SU-DHL-6 (cell line): Measurements from ENCODE around the gene RANBP1.

ENCODE experiments used
- H2AFZ ChIP-seq: fragments of 200-600 bp; sonication (generic); 2 replicates; pipeline ENCODE4 v1.6.1; 2014; ENCODE audit warnings: low read depth, mild to moderate bottlenecking, moderate library complexity, mixed read lengths, antibody characterized with exemption, low read length; ENCODE audit not compliant: severe bottlenecking
- H3F3A ChIP-seq: fragments of 200-600 bp; shearing (Covaris generic); 2 replicates; pipeline ENCODE4 v1.6.0; 2016; ENCODE audit warnings: antibody characterized with exemption, mild to moderate bottlenecking; ENCODE audit not compliant: insufficient read depth
- H3K27ac ChIP-seq: fragments of 200-600 bp; sonication (generic); 2 replicates; pipeline ENCODE4 v1.5.1; 2016; ENCODE audit warnings: low read depth, mild to moderate bottlenecking, low read length, moderate library complexity, mixed read lengths
- H3K27me3 ChIP-seq: fragments of 200-600 bp; sonication (generic), shearing (Covaris generic); 2 replicates; pipeline ENCODE4 v1.6.0; 2014; ENCODE audit warnings: mild to moderate bottlenecking, low read length
- H3K36me3 ChIP-seq: fragments of 200-600 bp; sonication (generic); 2 replicates; pipeline ENCODE4 v1.6.1; 2014; ENCODE audit warnings: mild to moderate bottlenecking, low read length, mixed read lengths
- H3K4me2 ChIP-seq: fragments of 300-600, 200-600 bp; shearing (Covaris generic), sonication (generic); 2 replicates; pipeline ENCODE4 v1.6.0; 2014; ENCODE audit warnings: low read length, low read depth, mild to moderate bottlenecking; ENCODE audit not compliant: poor library complexity, severe bottlenecking
- H3K4me3 ChIP-seq: fragments of 200-600 bp; sonication (generic); 2 replicates; pipeline ENCODE4 v1.5.1; 2014; ENCODE audit warnings: antibody characterized with exemption, low read length, mild to moderate bottlenecking, mixed read lengths; ENCODE audit not compliant: insufficient read depth, poor library complexity, severe bottlenecking
- H3K79me2 ChIP-seq: fragments of 200-600 bp; sonication (generic); 2 replicates; pipeline ENCODE4 v1.6.1; 2014; ENCODE audit warnings: mild to moderate bottlenecking, low read length, moderate library complexity; ENCODE audit not compliant: insufficient read depth
- H3K9ac ChIP-seq: fragments of 200-600 bp; sonication (generic); 2 replicates; pipeline ENCODE4 v1.7.0; 2014; ENCODE audit warnings: mild to moderate bottlenecking, low read length
- H3K9me2 ChIP-seq: fragments of 200-600 bp; sonication (generic); replicated peaks from 2 replicates; pipeline ENCODE4 v1.6.1; 2014; ENCODE audit warnings: low read length; ENCODE audit not compliant: insufficient read depth
- H3K9me3 ChIP-seq: fragments of 200-600 bp; sonication (generic); 2 replicates; pipeline ENCODE4 v1.6.1; 2014; ENCODE audit warnings: low read length, mixed read lengths; ENCODE audit not compliant: insufficient read depth
- H4K20me1 ChIP-seq: fragments of 200-600 bp; sonication (generic); 2 replicates; pipeline ENCODE4 v1.6.1; 2014; ENCODE audit warnings: low read depth, mild to moderate bottlenecking, antibody characterized with exemption, low read length, moderate library complexity, mixed read lengths
- EZH2phosphoT487 ChIP-seq: fragments of 200-600 bp; sonication (generic), shearing (Covaris generic); conservative IDR thresholded peaks from 2 replicates; pipeline ENCODE4 v1.6.1; 2018; ENCODE audit warnings: mild to moderate bottlenecking, antibody characterized with exemption, low read length, moderate library complexity, mixed read lengths
- TF ChIP-seq, protein P1 (sequence below): fragments of 200-600 bp; sonication (generic); IDR thresholded peaks from one replicate; pipeline ENCODE4 v1.5.1; 2017; ENCODE audit warnings: antibody characterized with exemption, mild to moderate bottlenecking, low read length, moderate library complexity; ENCODE audit not compliant: insufficient read depth, poor library complexity, severe bottlenecking

Gene RANBP1

DNA sequence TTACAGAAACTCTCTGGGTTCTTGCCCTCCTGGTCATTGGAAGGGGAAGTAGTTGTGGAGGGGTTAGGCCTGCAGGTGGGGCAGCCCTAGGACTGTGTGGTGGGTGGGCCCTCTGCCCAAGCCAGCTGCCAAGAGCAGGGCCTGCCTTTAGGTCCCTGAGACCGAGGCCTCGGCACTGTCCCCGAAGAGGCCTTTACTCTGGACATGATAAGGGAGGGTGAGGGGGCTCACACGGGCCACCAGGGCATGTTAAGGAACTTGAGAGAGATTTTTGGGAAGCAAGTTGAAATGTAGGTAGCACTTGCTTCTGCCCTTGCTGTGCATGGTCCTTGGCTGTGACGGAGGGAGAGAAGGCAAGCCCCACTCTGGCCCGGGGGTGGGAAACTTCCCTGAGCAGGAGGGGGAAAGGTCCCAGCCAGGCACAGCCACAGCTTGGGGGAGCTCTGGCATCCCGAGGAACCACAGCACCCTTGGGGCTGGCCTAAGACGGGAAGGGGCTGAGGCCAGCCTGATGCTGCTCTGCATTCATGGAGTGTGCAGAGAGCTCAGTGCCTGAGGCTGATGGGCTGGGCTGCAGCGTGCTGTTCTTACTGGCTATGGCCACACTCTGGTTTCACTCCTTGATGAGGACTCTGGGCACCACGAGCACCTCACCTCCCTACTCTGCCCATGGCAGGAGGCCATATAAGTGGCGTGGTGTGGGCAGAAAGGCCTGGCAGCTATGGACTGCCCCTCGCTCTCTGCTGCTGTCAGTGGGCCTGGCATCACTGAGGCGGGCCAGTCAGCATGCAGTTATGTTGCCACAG, 7.8 kb upstream of the RANBP1 start:
- Histone ChIP-seq H3K27ac (no peak overlapping the region), H4K20me1 (no peaks in the 10 kb centered on the region)
- TF ChIP-seq EZH2phosphoT487 = no peak

DNA sequence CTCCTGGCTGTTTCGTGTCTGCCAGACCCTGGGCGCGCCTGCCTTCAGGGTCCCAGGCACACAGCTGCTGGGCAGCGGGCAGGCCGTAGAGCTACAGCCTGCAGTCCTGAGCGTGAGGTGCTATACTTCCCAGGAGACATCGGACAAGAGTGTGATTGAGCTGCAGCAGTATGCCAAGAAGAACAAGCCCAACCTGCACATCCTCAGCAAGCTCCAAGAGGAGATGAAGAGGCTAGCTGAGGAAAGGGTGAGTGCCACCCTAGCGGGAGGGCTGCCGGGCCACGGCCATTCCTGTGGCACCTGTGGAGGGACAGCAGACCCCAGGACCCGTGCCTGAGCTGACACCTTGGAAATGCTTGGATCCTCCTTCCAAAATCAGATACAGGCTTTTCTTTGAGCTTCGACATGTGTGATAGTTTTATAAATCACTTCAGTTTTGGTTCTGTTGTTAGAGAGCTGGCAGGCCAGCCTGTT, 7.1 kb upstream of the RANBP1 start:
- Histone ChIP-seq H3F3A (peaks cover 15% of the 10 kb centered on the region), H3K36me3 (no peaks in the 10 kb centered on the region), H3K4me3 (no peak overlapping the region), H3K4me2 (no peak overlapping the region), H3K9me2 (no peaks in the 10 kb centered on the region), H3K27ac (no peak overlapping the region), H3K27me3 (no peaks in the 10 kb centered on the region), H3K79me2 (no peaks in the 10 kb centered on the region), H2AFZ (no peak overlapping the region), H3K9me3 (no peaks in the 10 kb centered on the region), H4K20me1 (no peaks in the 10 kb centered on the region), H3K9ac (no peak overlapping the region)
- TF ChIP-seq, protein P1, sequence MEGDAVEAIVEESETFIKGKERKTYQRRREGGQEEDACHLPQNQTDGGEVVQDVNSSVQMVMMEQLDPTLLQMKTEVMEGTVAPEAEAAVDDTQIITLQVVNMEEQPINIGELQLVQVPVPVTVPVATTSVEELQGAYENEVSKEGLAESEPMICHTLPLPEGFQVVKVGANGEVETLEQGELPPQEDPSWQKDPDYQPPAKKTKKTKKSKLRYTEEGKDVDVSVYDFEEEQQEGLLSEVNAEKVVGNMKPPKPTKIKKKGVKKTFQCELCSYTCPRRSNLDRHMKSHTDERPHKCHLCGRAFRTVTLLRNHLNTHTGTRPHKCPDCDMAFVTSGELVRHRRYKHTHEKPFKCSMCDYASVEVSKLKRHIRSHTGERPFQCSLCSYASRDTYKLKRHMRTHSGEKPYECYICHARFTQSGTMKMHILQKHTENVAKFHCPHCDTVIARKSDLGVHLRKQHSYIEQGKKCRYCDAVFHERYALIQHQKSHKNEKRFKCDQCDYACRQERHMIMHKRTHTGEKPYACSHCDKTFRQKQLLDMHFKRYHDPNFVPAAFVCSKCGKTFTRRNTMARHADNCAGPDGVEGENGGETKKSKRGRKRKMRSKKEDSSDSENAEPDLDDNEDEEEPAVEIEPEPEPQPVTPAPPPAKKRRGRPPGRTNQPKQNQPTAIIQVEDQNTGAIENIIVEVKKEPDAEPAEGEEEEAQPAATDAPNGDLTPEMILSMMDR = no peak
- TF ChIP-seq EZH2phosphoT487 = no peak

More for the DNA sequence above, 7.8 kb upstream of the RANBP1 start:
- Histone ChIP-seq H3K9me3 (no peaks in the 10 kb centered on the region), H2AFZ (no peak overlapping the region), H3F3A (peaks cover 15% of the 10 kb centered on the region), H3K4me3 (no peak overlapping the region), H3K9me2 (no peaks in the 10 kb centered on the region), H3K27me3 (no peaks in the 10 kb centered on the region), H3K79me2 (no peaks in the 10 kb centered on the region), H3K9ac (no peak overlapping the region), H3K4me2 (no peak overlapping the region), H3K36me3 (no peaks in the 10 kb centered on the region)

DNA sequence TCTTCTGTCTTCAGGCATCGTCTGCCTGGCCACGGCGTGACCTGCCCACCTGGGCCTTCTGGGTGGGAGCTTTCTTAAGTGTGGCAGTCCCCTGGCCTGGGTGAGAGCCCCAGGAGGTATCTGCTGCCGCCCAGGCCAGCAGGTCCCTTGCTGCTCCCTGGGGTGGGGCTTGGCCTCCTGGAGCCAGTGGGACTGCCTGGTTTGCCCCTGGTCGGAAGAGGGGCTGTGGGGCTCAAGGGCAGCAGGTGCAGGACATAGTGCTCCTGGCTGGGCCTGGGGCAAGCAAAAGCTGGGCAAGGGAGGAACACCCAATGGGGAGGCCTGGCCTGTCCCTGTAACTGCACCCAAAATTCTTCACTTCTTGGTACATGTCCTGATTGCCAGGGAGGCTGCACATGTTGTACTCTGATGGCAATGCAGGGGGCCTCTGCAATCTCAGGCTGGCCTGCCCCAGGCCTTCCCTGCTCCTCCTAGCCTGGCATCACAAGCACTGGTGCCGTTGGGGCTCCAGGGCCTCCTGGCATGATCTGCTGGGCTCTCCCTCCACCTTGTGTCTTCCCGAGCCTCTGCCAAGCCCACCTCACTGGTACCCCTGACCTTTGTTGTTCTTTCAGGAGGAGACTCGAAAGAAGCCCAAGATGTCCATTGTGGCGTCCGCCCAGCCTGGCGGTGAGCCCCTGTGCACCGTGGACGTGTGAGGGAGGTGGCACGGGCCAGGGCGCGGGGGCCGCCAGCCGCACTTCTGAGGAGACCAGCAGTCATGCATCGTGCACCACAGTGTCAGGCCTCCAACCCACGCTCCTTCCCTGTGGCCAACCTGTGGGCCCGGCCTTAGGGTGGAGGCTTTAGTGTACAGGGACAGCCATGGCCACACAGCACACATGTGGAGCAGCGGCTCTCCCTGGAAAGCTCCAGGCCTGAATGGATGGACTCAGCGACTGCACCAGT, 6.2 kb upstream of the RANBP1 start:
- H4K20me1 ChIP-seq = no peaks in the 10 kb centered on the region
- no peaks in the 10 kb centered on the region for H3K36me3 ChIP-seq
- no peak overlapping the region for H3K9ac ChIP-seq

More for the DNA sequence above, 6.2 kb upstream of the RANBP1 start:
- no peak overlapping the region for H3K4me2 ChIP-seq
- H2AFZ ChIP-seq = no peak overlapping the region
- no peaks in the 10 kb centered on the region for H3K9me2 ChIP-seq
- H3K4me3 ChIP-seq = no peak overlapping the region
- H3K79me2 ChIP-seq = no peaks in the 10 kb centered on the region
- no peak for TF ChIP-seq EZH2phosphoT487
- TF ChIP-seq, protein P1 = no peak
- no peaks in the 10 kb centered on the region for H3K9me3 ChIP-seq
- peaks cover 15% of the 10 kb centered on the region for H3F3A ChIP-seq
- H3K27me3 ChIP-seq = no peaks in the 10 kb centered on the region
- no peak overlapping the region for H3K27ac ChIP-seq
